ENCODE results near the gene C3orf85.

DNA sequence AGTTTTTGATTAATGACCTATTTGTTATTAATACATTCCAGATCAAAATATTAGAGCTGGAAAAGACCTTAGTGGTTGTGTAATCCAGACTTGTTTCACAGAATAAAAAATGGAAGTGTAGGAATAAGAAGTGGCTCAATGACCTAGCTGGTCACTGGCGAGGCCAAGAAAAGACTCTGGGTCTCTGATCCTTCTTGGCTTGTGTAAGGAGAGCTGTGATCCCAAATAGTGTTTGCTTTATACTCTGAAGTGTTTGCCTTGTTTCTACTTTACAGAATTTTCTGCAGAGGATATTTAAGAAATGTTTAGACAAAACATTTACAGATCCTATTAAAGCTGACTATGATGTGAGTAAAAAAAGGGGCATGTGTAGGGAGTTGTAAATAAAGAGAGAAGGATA is 7.1 kb downstream of the C3orf85 start:
- TF ChIP-seq, protein P1, sequence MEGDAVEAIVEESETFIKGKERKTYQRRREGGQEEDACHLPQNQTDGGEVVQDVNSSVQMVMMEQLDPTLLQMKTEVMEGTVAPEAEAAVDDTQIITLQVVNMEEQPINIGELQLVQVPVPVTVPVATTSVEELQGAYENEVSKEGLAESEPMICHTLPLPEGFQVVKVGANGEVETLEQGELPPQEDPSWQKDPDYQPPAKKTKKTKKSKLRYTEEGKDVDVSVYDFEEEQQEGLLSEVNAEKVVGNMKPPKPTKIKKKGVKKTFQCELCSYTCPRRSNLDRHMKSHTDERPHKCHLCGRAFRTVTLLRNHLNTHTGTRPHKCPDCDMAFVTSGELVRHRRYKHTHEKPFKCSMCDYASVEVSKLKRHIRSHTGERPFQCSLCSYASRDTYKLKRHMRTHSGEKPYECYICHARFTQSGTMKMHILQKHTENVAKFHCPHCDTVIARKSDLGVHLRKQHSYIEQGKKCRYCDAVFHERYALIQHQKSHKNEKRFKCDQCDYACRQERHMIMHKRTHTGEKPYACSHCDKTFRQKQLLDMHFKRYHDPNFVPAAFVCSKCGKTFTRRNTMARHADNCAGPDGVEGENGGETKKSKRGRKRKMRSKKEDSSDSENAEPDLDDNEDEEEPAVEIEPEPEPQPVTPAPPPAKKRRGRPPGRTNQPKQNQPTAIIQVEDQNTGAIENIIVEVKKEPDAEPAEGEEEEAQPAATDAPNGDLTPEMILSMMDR (IDR thresholded peaks at IDR 0.05): no peak
- TF ChIP-seq POLR2A (IDR thresholded peaks at IDR 0.05): no peak
- TF ChIP-seq POLR2AphosphoS5 (IDR thresholded peaks at IDR 0.05): no peak
- TF ChIP-seq EP300 (IDR thresholded peaks at IDR 0.05): no peak

Measured in sigmoid colon (tissue), 4 donors.